ENCODE data around the gene KIF19. TPM values are rescaled to one million over a fixed set of nuclear protein-coding genes. Genes with fewer than 3 reads are reported as not detected.

KIF19 gene
- total and polyA plus RNA-seq, 2 donors = 0.32 to 1.4 TPM

- no peak for DNase-seq (ENCODE audit: extremely low spot score)
- Histone ChIP-seq H3K27ac (ENCODE audit: low read depth) (no peak overlapping the region), H3K4me3 (ENCODE audit: low read depth, low read length) (no peak overlapping the region), H3K36me3 (ENCODE audit: insufficient read depth) (no peaks in the 10 kb centered on the region), H3K4me1 (ENCODE audit: insufficient read depth) (no peaks in the 10 kb centered on the region)
- 85% methylated on average over 12 of the region's 12 CpGs for WGBS
Observed at GRCh38 chr17:74389084-74389753, 63.2 kb downstream of the KIF19 start.

GRCh38 chr17:74389937-74390679, 64.1 kb downstream of the KIF19 start:
- Histone ChIP-seq H3K4me1 (ENCODE audit: insufficient read depth) (no peaks in the 10 kb centered on the region), H3K4me3 (ENCODE audit: low read depth, low read length) (no peak overlapping the region), H3K27ac (ENCODE audit: low read depth) (no peak overlapping the region), H3K36me3 (ENCODE audit: insufficient read depth) (no peaks in the 10 kb centered on the region)
- no peak for DNase-seq (ENCODE audit: extremely low spot score)
- WGBS = 87% methylated on average over 2 of the region's 2 CpGs

- no peak overlapping the region for H3K27ac ChIP-seq (ENCODE audit: low read depth)
- 81% methylated on average over 11 of the region's 11 CpGs for WGBS
- H3K36me3 ChIP-seq (ENCODE audit: insufficient read depth) = no peaks in the 10 kb centered on the region
- no peak overlapping the region for H3K4me3 ChIP-seq (ENCODE audit: low read depth, low read length)
- no peak for DNase-seq (ENCODE audit: extremely low spot score)
- H3K4me1 ChIP-seq (ENCODE audit: insufficient read depth) = no peaks in the 10 kb centered on the region
Observed at GRCh38 chr17:74390680-74391653, 64.9 kb downstream of the KIF19 start.

- WGBS = 70% methylated on average over 5 of the region's 5 CpGs
- DNase-seq (ENCODE audit: extremely low spot score) = no peak
- Histone ChIP-seq H3K36me3 (ENCODE audit: insufficient read depth) (no peaks in the 10 kb centered on the region), H3K27ac (ENCODE audit: low read depth) (no peak overlapping the region), H3K4me3 (ENCODE audit: low read depth, low read length) (no peak overlapping the region), H3K4me1 (ENCODE audit: insufficient read depth) (no peaks in the 10 kb centered on the region)
Observed at GRCh38 chr17:74391771-74392170, 65.7 kb downstream of the KIF19 start.

- Histone ChIP-seq H3K36me3 (ENCODE audit: insufficient read depth) (no peaks in the 10 kb centered on the region), H3K27ac (ENCODE audit: low read depth) (no peak overlapping the region), H3K4me3 (ENCODE audit: low read depth, low read length) (no peak overlapping the region), H3K4me1 (ENCODE audit: insufficient read depth) (no peaks in the 10 kb centered on the region)
- WGBS = 70% methylated on average over 5 of the region's 5 CpGs
- DNase-seq (ENCODE audit: extremely low spot score) = no peak
Observed at GRCh38 chr17:74392848-74393247, 66.8 kb downstream of the KIF19 start.

GRCh38 chr17:74393346-74393942, 67.4 kb downstream of the KIF19 start:
- WGBS = 74% methylated on average over 6 of the region's 6 CpGs
- Histone ChIP-seq H3K4me1 (ENCODE audit: insufficient read depth) (no peaks in the 10 kb centered on the region), H3K27ac (ENCODE audit: low read depth) (no peak overlapping the region), H3K36me3 (ENCODE audit: insufficient read depth) (no peaks in the 10 kb centered on the region), H3K4me3 (ENCODE audit: low read depth, low read length) (no peak overlapping the region)
- DNase-seq (ENCODE audit: extremely low spot score) = no peak

GRCh38 chr17:74394275-74394950, 68.4 kb downstream of the KIF19 start:
- Histone ChIP-seq H3K4me3 (ENCODE audit: low read depth, low read length) (no peak overlapping the region), H3K36me3 (ENCODE audit: insufficient read depth) (no peaks in the 10 kb centered on the region), H3K4me1 (ENCODE audit: insufficient read depth) (no peaks in the 10 kb centered on the region), H3K27ac (ENCODE audit: low read depth) (no peak overlapping the region)
- 78% methylated on average over 12 of the region's 12 CpGs for WGBS
- no peak for DNase-seq (ENCODE audit: extremely low spot score)

GRCh38 chr17:74394977-74395376, 69.0 kb downstream of the KIF19 start:
- 83% methylated on average over 7 of the region's 7 CpGs for WGBS
- Histone ChIP-seq H3K36me3 (ENCODE audit: insufficient read depth) (no peaks in the 10 kb centered on the region), H3K27ac (ENCODE audit: low read depth) (no peak overlapping the region), H3K4me3 (ENCODE audit: low read depth, low read length) (no peak overlapping the region), H3K4me1 (ENCODE audit: insufficient read depth) (no peaks in the 10 kb centered on the region)
- DNase-seq (ENCODE audit: extremely low spot score) = no peak

- H3K4me1 ChIP-seq (ENCODE audit: insufficient read depth) = no peaks in the 10 kb centered on the region
- no peak for DNase-seq (ENCODE audit: extremely low spot score)
- no peak overlapping the region for H3K27ac ChIP-seq (ENCODE audit: low read depth)
- H3K36me3 ChIP-seq (ENCODE audit: insufficient read depth) = no peaks in the 10 kb centered on the region
- 86% methylated on average over 4 of the region's 4 CpGs for WGBS
- H3K4me3 ChIP-seq (ENCODE audit: low read depth, low read length) = no peak overlapping the region
Observed at GRCh38 chr17:74396567-74396966, 70.5 kb downstream of the KIF19 start.

GRCh38 chr17:74402048-74402447, 76.0 kb downstream of the KIF19 start:
- Histone ChIP-seq H3K4me3 (ENCODE audit: low read depth, low read length) (no peak overlapping the region), H3K36me3 (ENCODE audit: insufficient read depth) (no peaks in the 10 kb centered on the region), H3K4me1 (ENCODE audit: insufficient read depth) (no peaks in the 10 kb centered on the region), H3K27ac (ENCODE audit: low read depth) (no peak overlapping the region)
- 82% methylated on average over 7 of the region's 7 CpGs for WGBS
- DNase-seq (ENCODE audit: extremely low spot score) = no peak

- no peak for DNase-seq (ENCODE audit: extremely low spot score)
- Histone ChIP-seq H3K36me3 (ENCODE audit: insufficient read depth) (no peaks in the 10 kb centered on the region), H3K4me1 (ENCODE audit: insufficient read depth) (no peaks in the 10 kb centered on the region), H3K4me3 (ENCODE audit: low read depth, low read length) (no peak overlapping the region), H3K27ac (ENCODE audit: low read depth) (no peak overlapping the region)
- 62% methylated on average over 12 of the region's 12 CpGs for WGBS
Observed at GRCh38 chr17:74403512-74404137, 77.6 kb downstream of the KIF19 start.

GRCh38 chr17:74404218-74404617, 78.2 kb downstream of the KIF19 start:
- no peak overlapping the region for H3K4me3 ChIP-seq (ENCODE audit: low read depth, low read length)
- H3K36me3 ChIP-seq (ENCODE audit: insufficient read depth) = no peaks in the 10 kb centered on the region
- 30% methylated on average over 7 of the region's 7 CpGs for WGBS
- H3K4me1 ChIP-seq (ENCODE audit: insufficient read depth) = no peaks in the 10 kb centered on the region
- H3K27ac ChIP-seq (ENCODE audit: low read depth) = no peak overlapping the region
- DNase-seq (ENCODE audit: extremely low spot score) = no peak
